GM19455 (cell line): Measurements from ENCODE around the gene SLC9C1.
A peak's percentile ranks its signal among the peaks of the same experiment; 100 is the strongest.

Experiments used
- ATAC-seq: cut with Tn5 transposase; IDR thresholded peaks from one replicate; pipeline ENCODE4 v1.9.1; 2021; ENCODE audit not compliant: unreplicated experiment

The SLC9C1 gene

GRCh38 chr3:112293368-112294321 lies at the start of gene SLC9C1:
TSS of gene SLC9C1 (minus strand) at chr3:112294216. CDS start at chr3:112286791, 7,425 bp downstream.
- peak; percentile 48 for ATAC-seq

GRCh38 chr3:112341386-112341785 lies 47.4 kb upstream of the SLC9C1 start:
- no peak for ATAC-seq

GRCh38 chr3:112339609-112340008 lies 45.6 kb upstream of the SLC9C1 start:
- no peak for ATAC-seq

- ATAC-seq: no peak
These were observed 45.1 kb upstream of the SLC9C1 start for GRCh38 chr3:112339134-112339533.

GRCh38 chr3:112338727-112339056 lies 44.7 kb upstream of the SLC9C1 start:
- no peak for ATAC-seq

- no peak for ATAC-seq
These were observed 44.2 kb upstream of the SLC9C1 start for GRCh38 chr3:112338021-112338726.

- ATAC-seq: no peak
These were observed 41.4 kb upstream of the SLC9C1 start for GRCh38 chr3:112335434-112335781.

- no peak for ATAC-seq
These were observed 40.8 kb upstream of the SLC9C1 start for GRCh38 chr3:112334691-112335433.

GRCh38 chr3:112333381-112334317 lies 39.6 kb upstream of the SLC9C1 start:
- ATAC-seq: peak; percentile 41

GRCh38 chr3:112333002-112333380 lies 39.0 kb upstream of the SLC9C1 start, which contains the start of gene CD200:
TSS of gene CD200 (plus strand) at chr3:112333156. CDS start at chr3:112333213, 57 bp downstream.
- ATAC-seq: peak; percentile 70

GRCh38 chr3:112331851-112332250 lies 37.8 kb upstream of the SLC9C1 start:
- ATAC-seq: no peak

- ATAC-seq: peak; percentile 100
These were observed 33.4 kb upstream of the SLC9C1 start for GRCh38 chr3:112327371-112327951.

- no peak for ATAC-seq
These were observed 28.0 kb upstream of the SLC9C1 start for GRCh38 chr3:112321867-112322652.

GRCh38 chr3:112320691-112321090 lies 26.7 kb upstream of the SLC9C1 start:
- no peak for ATAC-seq

GRCh38 chr3:112319516-112320276 lies 25.7 kb upstream of the SLC9C1 start:
- ATAC-seq: no peak

GRCh38 chr3:112315791-112316190 lies 21.8 kb upstream of the SLC9C1 start:
- no peak for ATAC-seq

- ATAC-seq: no peak
These were observed 20.6 kb upstream of the SLC9C1 start for GRCh38 chr3:112314649-112315048.

GRCh38 chr3:112308151-112308911 lies 14.3 kb upstream of the SLC9C1 start:
- ATAC-seq: no peak
